ENCODE data around the gene FGD4. TPM values are rescaled to one million over a fixed set of nuclear protein-coding genes. Genes with fewer than 3 reads are reported as not detected.

FGD4 gene
- total RNA-seq, 1 donor from 2014 or later: 17.2 TPM

- DNase-seq (ENCODE audit: low spot score): no peak
- no peaks in the 10 kb centered on the region for H3K9me3 Mint-ChIP-seq (ENCODE audit: unreplicated experiment)
- H3K27me3 Mint-ChIP-seq (ENCODE audit: unreplicated experiment): peaks cover 3% of the 10 kb centered on the region
- H3K4me3 Mint-ChIP-seq (ENCODE audit: unreplicated experiment): no peak overlapping the region
- H3K27ac Mint-ChIP-seq (ENCODE audit: unreplicated experiment): no peak overlapping the region
- H3K36me3 Mint-ChIP-seq (ENCODE audit: low read depth, unreplicated experiment): peaks cover 8% of the 10 kb centered on the region
- no peaks in the 10 kb centered on the region for H3K4me1 Mint-ChIP-seq (ENCODE audit: unreplicated experiment)
- TF ChIP-seq, protein P1, sequence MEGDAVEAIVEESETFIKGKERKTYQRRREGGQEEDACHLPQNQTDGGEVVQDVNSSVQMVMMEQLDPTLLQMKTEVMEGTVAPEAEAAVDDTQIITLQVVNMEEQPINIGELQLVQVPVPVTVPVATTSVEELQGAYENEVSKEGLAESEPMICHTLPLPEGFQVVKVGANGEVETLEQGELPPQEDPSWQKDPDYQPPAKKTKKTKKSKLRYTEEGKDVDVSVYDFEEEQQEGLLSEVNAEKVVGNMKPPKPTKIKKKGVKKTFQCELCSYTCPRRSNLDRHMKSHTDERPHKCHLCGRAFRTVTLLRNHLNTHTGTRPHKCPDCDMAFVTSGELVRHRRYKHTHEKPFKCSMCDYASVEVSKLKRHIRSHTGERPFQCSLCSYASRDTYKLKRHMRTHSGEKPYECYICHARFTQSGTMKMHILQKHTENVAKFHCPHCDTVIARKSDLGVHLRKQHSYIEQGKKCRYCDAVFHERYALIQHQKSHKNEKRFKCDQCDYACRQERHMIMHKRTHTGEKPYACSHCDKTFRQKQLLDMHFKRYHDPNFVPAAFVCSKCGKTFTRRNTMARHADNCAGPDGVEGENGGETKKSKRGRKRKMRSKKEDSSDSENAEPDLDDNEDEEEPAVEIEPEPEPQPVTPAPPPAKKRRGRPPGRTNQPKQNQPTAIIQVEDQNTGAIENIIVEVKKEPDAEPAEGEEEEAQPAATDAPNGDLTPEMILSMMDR (IDR thresholded peaks at IDR 0.05; ENCODE audit: unreplicated experiment): no peak
Observed at GRCh38 chr12:32477714-32478113, 78.4 kb downstream of the FGD4 start.

DNA sequence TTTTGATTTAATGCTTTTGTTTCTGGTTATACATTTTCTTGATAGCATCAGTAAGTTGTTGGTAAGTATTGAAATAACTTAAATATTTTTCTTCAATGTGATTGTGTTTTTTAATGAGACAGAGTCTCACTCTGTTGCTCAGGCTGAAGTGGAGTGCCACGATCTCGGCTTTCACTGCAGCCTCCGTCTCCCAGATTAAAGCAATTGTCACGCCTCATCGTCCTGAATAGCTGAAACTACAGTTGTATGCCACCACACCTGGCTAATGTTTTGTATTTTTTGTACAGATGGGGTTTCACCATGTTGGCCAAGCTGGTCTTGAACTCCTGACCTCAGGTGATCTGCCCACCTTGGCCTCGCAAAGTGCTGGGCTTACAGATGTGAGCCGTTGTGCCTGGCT, 78.8 kb downstream of the FGD4 start:
- H3K4me3 Mint-ChIP-seq (ENCODE audit: unreplicated experiment): no peak overlapping the region
- no peak for DNase-seq (ENCODE audit: low spot score)
- H3K9me3 Mint-ChIP-seq (ENCODE audit: unreplicated experiment): no peaks in the 10 kb centered on the region
- H3K27me3 Mint-ChIP-seq (ENCODE audit: unreplicated experiment): peaks cover 3% of the 10 kb centered on the region
- no peak overlapping the region for H3K27ac Mint-ChIP-seq (ENCODE audit: unreplicated experiment)
- peaks cover 8% of the 10 kb centered on the region for H3K36me3 Mint-ChIP-seq (ENCODE audit: low read depth, unreplicated experiment)
- TF ChIP-seq, protein P1 (IDR thresholded peaks at IDR 0.05; ENCODE audit: unreplicated experiment): no peak
- no peaks in the 10 kb centered on the region for H3K4me1 Mint-ChIP-seq (ENCODE audit: unreplicated experiment)

- H3K4me1 Mint-ChIP-seq (ENCODE audit: unreplicated experiment): peaks cover 4% of the 10 kb centered on the region
- TF ChIP-seq, protein P1 (IDR thresholded peaks at IDR 0.05; ENCODE audit: unreplicated experiment): no peak
- DNase-seq (ENCODE audit: low spot score): no peak
- H3K27ac Mint-ChIP-seq (ENCODE audit: unreplicated experiment): no peak overlapping the region
- peaks cover 3% of the 10 kb centered on the region for H3K36me3 Mint-ChIP-seq (ENCODE audit: low read depth, unreplicated experiment)
- no peak overlapping the region for H3K4me3 Mint-ChIP-seq (ENCODE audit: unreplicated experiment)
- H3K9me3 Mint-ChIP-seq (ENCODE audit: unreplicated experiment): no peaks in the 10 kb centered on the region
- H3K27me3 Mint-ChIP-seq (ENCODE audit: unreplicated experiment): peaks cover 3% of the 10 kb centered on the region
Observed at GRCh38 chr12:32478858-32479725, 79.7 kb downstream of the FGD4 start.

DNA sequence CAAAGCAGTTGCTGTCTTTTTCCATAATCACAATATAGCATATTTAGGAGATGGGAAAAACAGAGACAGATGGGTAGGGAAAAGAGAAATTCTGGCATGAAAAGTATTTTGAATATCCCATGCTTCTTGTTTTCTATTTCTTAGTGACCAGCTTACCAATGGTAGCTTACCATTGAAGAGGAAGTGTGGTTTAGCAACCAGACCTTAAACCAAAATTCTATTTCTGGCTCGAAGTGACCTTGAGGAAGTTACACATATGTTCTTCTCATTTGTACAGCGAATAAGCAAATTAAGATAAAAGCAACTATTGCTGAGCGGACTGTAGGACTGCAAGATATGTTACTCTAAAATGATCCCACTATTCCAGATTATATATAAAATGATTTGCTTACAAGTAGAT, 82.9 kb downstream of the FGD4 start:
- Mint-ChIP-seq H3K36me3 (ENCODE audit: low read depth, unreplicated experiment) (no peaks in the 10 kb centered on the region), H3K4me1 (ENCODE audit: unreplicated experiment) (peaks cover 14% of the 10 kb centered on the region), H3K27me3 (ENCODE audit: unreplicated experiment) (no peaks in the 10 kb centered on the region), H3K9me3 (ENCODE audit: unreplicated experiment) (no peaks in the 10 kb centered on the region), H3K27ac (ENCODE audit: unreplicated experiment) (no peak overlapping the region), H3K4me3 (ENCODE audit: unreplicated experiment) (no peak overlapping the region)
- TF ChIP-seq, protein P1 (IDR thresholded peaks at IDR 0.05; ENCODE audit: unreplicated experiment): no peak
- no peak for DNase-seq (ENCODE audit: low spot score)

DNA sequence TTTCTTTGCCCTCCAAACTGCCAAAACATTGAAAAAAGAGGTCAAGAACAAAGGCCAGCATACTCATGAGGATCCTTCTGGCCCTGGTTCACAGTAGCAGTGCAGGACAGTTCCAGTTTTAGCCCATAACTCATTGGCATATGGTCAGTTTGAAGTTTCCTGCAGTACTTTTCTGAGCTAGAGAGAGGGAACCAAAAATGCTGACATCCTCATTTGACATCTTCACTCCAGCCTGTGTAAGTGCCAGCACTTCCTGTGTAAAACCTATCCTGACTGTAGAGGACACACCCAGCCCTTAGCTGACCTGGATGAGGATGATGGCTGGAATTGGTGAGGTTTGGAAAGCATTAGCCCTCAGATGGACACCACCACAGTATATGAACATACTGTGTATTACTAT, 84.1 kb downstream of the FGD4 start:
- no peak overlapping the region for H3K27ac Mint-ChIP-seq (ENCODE audit: unreplicated experiment)
- peaks cover 14% of the 10 kb centered on the region for H3K4me1 Mint-ChIP-seq (ENCODE audit: unreplicated experiment)
- no peak overlapping the region for H3K4me3 Mint-ChIP-seq (ENCODE audit: unreplicated experiment)
- no peak for DNase-seq (ENCODE audit: low spot score)
- no peaks in the 10 kb centered on the region for H3K36me3 Mint-ChIP-seq (ENCODE audit: low read depth, unreplicated experiment)
- TF ChIP-seq, protein P1 (IDR thresholded peaks at IDR 0.05; ENCODE audit: unreplicated experiment): no peak
- H3K9me3 Mint-ChIP-seq (ENCODE audit: unreplicated experiment): no peaks in the 10 kb centered on the region
- H3K27me3 Mint-ChIP-seq (ENCODE audit: unreplicated experiment): no peaks in the 10 kb centered on the region
